Measurements from ENCODE around the gene ARFGEF2. TPM values are rescaled to one million over a fixed set of nuclear protein-coding genes. Genes with fewer than 3 reads are reported as not detected.

The ARFGEF2 gene
- total RNA-seq, 2 experiments from 2014 or later, result 30.4 to 30.8 TPM

DNA sequence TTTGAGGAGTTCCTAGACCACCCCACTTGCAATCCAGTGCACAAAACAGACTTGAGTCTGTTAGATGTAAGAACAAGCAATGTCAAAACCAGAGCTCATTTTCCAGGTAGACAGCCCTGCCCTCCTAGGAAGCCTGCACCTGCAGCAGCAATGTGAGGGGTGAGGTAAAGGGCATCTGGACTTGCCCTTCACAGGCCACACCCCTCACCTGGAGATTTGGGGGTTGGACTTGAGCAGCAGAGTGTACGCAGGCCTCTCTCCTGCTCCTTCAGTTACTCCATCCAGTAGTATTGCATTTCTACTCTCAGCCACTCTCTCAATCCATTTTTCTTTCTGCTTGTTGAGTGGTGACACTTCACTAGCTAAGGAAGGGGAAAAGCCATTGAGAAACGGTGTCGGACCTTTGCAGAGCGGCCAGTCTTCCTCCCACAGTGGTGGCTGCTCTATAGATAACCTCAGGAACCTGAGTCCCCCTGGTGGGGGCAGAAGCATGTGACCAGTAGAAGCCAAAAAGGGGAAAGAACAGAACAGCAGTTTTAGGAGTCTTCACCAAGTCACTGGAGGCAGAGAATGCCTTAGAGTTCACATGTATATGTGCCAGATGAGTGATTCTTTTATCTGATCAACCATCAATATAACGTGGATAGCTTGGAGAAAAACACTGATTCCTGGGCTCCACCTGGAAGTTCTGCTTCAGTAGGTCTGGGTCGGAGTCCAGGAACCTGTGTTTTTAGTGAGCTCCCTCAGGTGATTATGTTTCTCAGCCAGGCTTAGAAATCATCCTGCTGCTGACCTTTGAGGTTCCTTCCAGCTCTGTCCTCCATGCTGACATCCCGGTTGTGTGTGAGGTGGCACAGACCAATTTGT lies 28.0 kb downstream of the ARFGEF2 start:
- no peaks in the 10 kb centered on the region for H3K4me1 Mint-ChIP-seq
- H3K27ac Mint-ChIP-seq, result no peak overlapping the region

DNA sequence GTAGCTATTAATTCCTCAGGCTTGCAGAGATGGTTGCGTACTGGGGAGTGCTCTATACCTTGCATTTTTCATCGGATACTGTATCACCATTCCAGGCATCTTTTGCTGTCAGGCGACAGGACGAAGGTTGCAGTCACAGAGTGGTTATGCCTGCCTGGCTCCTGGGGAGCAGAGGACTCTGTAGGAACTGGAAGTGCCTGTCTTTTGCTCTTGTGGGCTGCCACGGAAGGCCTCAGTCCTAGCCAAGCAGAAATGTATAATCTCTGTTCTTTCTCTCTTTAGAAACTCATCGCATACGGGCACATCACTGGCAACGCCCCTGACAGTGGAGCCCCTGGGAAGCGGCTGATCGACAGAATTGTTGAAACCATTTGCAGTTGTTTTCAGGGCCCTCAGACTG lies 29.5 kb downstream of the ARFGEF2 start:
- H3K4me1 Mint-ChIP-seq, result no peaks in the 10 kb centered on the region
- no peaks in the 10 kb centered on the region for H3K27me3 Mint-ChIP-seq
- H3K4me3 Mint-ChIP-seq, result no peak overlapping the region
- no peaks in the 10 kb centered on the region for H3K9me3 Mint-ChIP-seq
- DNase-seq, result no peak
- no peak overlapping the region for H3K27ac Mint-ChIP-seq
- H3K36me3 Mint-ChIP-seq, result peaks cover 7% of the 10 kb centered on the region

More for the DNA sequence above, 28.0 kb downstream of the ARFGEF2 start:
- H3K27me3 Mint-ChIP-seq, result no peaks in the 10 kb centered on the region
- no peaks in the 10 kb centered on the region for H3K9me3 Mint-ChIP-seq
- H3K36me3 Mint-ChIP-seq, result peaks cover 7% of the 10 kb centered on the region
- no peak overlapping the region for H3K4me3 Mint-ChIP-seq
- no peak for DNase-seq

DNA sequence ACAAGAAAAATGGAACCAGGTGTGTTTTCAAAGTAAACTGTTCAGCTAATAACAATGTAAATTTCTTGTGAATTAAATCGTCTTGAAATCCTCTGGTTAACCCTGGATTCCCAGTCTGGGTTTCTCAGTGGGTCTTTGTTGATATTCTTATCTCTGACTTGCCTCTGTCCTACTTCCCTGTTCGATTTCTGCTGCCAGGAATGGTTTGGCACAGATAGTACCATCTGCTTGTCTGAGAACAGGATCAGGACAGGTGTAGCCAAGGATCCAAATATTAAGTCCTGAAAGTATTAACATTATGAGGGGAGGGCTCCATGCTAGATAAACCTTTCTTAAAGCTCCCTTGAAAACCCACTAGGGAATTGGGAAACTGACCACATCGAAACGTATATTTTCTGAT lies 30.1 kb downstream of the ARFGEF2 start:
- no peak overlapping the region for H3K27ac Mint-ChIP-seq
- no peaks in the 10 kb centered on the region for H3K27me3 Mint-ChIP-seq
- no peaks in the 10 kb centered on the region for H3K4me1 Mint-ChIP-seq
- H3K9me3 Mint-ChIP-seq, result no peaks in the 10 kb centered on the region
- DNase-seq, result no peak
- no peak overlapping the region for H3K4me3 Mint-ChIP-seq
- H3K36me3 Mint-ChIP-seq, result peaks cover 10% of the 10 kb centered on the region

DNA sequence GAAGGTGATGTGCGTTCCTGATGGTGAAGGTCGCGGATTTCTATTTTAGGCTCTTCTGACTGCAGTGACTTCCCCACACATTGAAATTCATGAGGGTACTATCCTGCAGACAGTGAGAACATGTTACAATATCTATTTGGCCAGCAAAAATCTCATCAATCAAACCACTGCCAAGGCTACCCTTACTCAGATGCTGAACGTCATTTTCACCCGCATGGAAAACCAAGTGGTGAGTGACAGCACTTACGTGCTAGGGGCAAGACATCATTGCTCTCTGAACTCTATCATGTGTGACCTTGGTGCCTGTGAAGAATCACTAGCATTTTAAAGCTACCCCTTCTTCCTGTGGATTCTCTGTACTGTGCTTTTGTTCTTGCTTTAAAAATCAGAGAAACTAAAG lies 31.1 kb downstream of the ARFGEF2 start:
- Mint-ChIP-seq H3K9me3 (no peaks in the 10 kb centered on the region), H3K36me3 (peaks cover 10% of the 10 kb centered on the region), H3K27ac (no peak overlapping the region), H3K4me3 (no peak overlapping the region), H3K27me3 (no peaks in the 10 kb centered on the region), H3K4me1 (no peaks in the 10 kb centered on the region)
- DNase-seq, result no peak

DNA sequence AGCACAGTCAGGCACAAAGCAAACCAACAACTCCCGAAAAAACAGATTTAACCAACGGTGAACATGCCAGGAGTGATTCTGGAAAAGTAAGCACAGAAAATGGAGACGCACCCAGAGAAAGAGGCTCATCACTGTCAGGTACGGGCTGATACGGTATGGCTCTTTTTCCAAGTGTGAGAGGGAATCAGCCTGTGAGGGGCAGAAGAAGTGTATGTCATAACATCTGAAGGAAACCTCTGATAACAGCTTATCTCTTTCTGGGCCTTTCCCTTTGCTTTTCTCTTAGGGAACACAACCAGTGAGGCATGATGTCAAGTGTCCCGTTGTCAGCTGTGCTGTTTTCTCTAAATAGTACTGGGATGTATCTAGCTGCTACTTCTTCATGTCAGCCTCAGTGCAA lies 32.1 kb downstream of the ARFGEF2 start:
- H3K27me3 Mint-ChIP-seq, result no peaks in the 10 kb centered on the region
- no peak overlapping the region for H3K4me3 Mint-ChIP-seq
- H3K4me1 Mint-ChIP-seq, result peaks cover under 1% of the 10 kb centered on the region
- peaks cover 9% of the 10 kb centered on the region for H3K36me3 Mint-ChIP-seq
- DNase-seq, result no peak
- H3K27ac Mint-ChIP-seq, result no peak overlapping the region
- H3K9me3 Mint-ChIP-seq, result no peaks in the 10 kb centered on the region

DNA sequence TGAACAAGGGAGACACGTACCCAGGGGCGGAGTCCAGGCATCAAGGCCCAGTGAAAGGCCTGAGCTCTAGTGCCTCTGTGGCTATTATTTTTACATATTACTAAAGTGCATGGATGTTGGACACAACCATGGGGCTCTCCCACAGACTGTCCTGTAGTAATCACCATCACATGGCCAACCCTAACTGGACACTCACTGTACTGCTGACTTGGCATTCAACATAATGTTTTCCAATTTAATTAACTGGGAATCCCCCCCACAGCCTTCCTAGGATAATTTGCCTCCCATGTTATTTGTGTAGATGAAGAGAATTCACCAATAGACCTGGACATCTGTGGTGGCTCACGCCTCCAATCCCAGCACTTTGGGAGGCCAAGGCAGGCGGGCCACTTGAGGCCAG lies 34.5 kb downstream of the ARFGEF2 start:
- H3K36me3 Mint-ChIP-seq, result peaks cover 10% of the 10 kb centered on the region
- DNase-seq, result no peak
- H3K27ac Mint-ChIP-seq, result no peak overlapping the region
- H3K4me3 Mint-ChIP-seq, result no peak overlapping the region
- no peaks in the 10 kb centered on the region for H3K9me3 Mint-ChIP-seq
- H3K4me1 Mint-ChIP-seq, result peaks cover 5% of the 10 kb centered on the region
- H3K27me3 Mint-ChIP-seq, result no peaks in the 10 kb centered on the region

DNA sequence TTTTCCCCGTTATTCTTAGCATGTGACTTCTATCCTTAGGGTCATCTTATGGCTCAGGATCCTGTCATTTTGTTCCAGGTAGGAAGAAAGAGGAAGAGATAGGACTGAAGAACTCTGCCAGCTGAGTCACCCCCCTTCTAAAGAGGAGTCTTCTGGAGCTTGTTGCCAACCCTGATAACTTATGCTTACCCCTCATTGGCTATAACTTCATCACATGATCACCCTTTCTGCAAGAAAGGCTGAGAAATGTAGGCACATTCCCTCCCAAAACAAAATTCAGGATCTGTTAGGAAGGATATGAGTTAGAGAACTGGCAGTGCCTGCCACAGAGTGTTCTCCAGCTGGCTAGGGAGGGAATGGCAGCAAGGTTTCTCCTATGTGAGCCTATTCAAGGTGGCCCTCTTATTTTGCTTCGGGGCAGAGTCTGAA lies 35.6 kb downstream of the ARFGEF2 start:
- DNase-seq, result no peak
- H3K36me3 Mint-ChIP-seq, result peaks cover 10% of the 10 kb centered on the region
- no peak overlapping the region for H3K27ac Mint-ChIP-seq
- H3K9me3 Mint-ChIP-seq, result no peaks in the 10 kb centered on the region
- H3K4me3 Mint-ChIP-seq, result no peak overlapping the region
- H3K27me3 Mint-ChIP-seq, result no peaks in the 10 kb centered on the region
- peaks cover 5% of the 10 kb centered on the region for H3K4me1 Mint-ChIP-seq

DNA sequence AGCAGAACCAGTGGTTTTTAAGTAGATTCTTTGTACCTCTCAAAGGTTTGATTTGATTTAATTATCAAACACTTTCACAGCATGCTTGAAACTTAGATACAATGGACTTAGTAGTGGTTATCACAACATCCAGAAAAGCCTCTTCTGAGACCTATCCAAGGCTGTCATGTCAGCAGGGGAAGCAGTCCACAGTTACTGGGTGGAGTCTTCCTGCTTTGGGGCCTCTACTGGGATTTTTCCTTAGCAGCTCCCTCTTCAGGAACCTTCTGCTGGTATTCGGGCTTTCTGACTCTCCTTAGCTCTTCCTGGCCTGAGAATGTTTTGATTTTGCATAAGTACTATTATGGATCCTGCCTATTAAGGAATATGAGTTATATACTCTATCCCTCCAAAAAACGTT lies 36.0 kb downstream of the ARFGEF2 start:
- peaks cover 5% of the 10 kb centered on the region for H3K4me1 Mint-ChIP-seq
- no peak overlapping the region for H3K4me3 Mint-ChIP-seq
- H3K27ac Mint-ChIP-seq, result no peak overlapping the region

DNA sequence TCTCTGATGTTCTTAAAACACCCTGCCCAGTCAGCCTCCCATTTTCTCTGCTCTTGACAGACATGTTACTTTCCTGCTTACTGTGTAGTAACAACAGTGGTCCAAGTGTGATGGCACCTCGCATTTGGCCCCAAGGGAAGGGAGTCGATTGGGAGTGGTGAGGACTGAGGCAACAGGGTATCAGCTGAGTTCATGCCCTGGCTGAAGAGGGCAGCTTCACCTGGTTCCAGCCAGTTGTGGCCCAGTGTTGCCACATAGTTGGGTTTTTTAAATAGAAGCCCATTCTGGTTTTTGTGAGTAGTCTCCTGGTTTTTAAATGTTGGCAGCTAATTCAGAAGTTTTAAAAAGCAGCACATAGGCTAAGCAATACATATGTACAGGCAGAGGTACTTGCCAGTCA lies 37.2 kb downstream of the ARFGEF2 start:
- H3K27me3 Mint-ChIP-seq, result no peaks in the 10 kb centered on the region
- H3K4me3 Mint-ChIP-seq, result no peak overlapping the region
- no peak overlapping the region for H3K27ac Mint-ChIP-seq
- H3K36me3 Mint-ChIP-seq, result peaks cover 7% of the 10 kb centered on the region
- peaks cover 5% of the 10 kb centered on the region for H3K4me1 Mint-ChIP-seq
- no peaks in the 10 kb centered on the region for H3K9me3 Mint-ChIP-seq
- DNase-seq, result no peak

More for the DNA sequence above, 36.0 kb downstream of the ARFGEF2 start:
- Mint-ChIP-seq H3K9me3 (no peaks in the 10 kb centered on the region), H3K36me3 (peaks cover 10% of the 10 kb centered on the region), H3K27me3 (no peaks in the 10 kb centered on the region)
- no peak for DNase-seq

DNA sequence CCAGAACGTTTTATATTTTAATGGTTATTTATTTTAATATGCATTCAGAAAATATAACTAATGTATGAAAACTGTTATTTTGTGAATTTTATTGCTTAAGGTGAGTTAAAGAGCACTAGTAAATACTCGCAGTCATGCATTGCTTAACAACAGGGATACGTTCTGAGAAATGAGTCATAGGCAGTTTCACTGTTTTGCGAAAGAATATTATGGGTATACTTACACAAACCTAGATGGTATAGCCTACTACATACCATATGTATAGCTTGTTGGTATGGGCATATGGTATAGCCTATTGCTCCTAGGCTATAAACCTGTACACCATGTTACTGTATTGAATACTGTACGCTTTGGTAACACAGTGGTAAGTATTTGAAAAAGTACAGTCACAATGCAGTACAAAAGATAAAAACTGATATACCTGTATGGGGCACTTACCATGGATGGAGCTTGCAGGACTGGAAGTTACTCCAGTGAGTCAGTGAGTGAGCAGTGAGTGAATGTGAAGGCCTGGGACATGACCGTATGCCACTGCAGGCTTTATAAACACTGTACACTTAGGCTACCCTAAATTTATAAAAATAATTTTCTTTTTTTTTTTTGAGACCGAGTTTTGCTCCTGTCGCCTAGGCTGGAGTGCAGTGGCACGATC lies 38.5 kb downstream of the ARFGEF2 start:
- peaks cover 7% of the 10 kb centered on the region for H3K36me3 Mint-ChIP-seq
- no peaks in the 10 kb centered on the region for H3K27me3 Mint-ChIP-seq
- peaks cover 5% of the 10 kb centered on the region for H3K4me1 Mint-ChIP-seq
- no peak overlapping the region for H3K4me3 Mint-ChIP-seq
- H3K27ac Mint-ChIP-seq, result no peak overlapping the region
- H3K9me3 Mint-ChIP-seq, result no peaks in the 10 kb centered on the region
- DNase-seq, result no peak

DNA sequence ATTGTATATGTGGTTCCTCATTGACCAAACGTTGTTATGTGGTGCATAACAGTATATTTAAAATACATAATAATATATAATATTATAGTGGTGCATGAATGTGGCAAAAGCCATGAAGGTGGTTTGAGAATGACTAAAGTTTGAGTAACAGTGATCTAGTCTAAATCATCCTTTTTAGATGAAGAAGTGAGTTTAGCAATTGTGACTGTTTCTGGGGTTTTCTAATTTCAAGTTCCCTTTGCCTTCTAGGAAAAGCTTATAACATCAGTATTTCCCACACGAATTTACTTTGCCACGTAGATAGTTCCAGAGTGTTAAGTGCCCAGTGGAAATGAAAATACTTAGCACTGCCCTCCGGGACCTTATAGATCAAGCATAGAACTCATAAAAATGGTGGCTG lies 40.9 kb downstream of the ARFGEF2 start:
- Mint-ChIP-seq H3K27me3 (no peaks in the 10 kb centered on the region), H3K36me3 (peaks cover 6% of the 10 kb centered on the region), H3K4me3 (no peak overlapping the region), H3K27ac (no peak overlapping the region), H3K9me3 (no peaks in the 10 kb centered on the region), H3K4me1 (peaks cover 5% of the 10 kb centered on the region)
- DNase-seq, result no peak

DNA sequence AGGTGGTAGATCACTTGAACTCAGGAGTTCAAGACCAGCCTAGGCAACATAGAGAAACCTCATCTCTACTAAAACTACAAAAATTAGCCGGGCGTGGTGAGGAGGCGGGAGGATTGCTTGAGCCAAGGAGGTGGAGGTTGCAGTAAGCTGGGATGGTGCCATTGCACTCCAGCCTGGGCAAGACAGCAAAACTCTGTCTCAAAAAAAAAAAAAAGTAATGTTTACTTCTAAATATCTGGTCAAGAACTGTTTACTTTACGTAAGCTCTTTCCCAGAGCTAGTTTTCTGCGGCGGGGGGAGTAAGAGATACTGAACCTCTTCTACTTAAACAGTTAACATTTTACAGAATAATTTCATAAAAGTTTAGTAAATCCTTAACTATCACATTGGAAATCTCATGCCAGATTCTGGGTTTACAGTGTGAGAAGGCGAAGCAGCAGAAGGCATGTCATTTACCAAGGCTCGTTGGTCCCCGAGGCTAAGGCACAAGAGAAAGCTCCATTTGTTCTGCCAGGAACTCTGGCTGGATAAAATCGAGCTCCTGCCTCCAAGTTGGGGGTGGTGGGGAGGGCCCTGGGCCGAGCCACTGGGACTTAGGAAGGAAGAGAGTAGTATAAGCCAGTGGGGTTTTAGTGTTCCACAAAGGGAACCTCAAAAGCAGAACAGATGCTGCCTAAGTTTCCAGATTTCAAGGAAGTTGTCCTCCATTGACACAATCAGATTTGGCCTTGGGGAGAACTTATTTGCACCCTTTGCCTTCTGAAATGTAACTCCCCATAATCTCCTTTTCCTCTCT lies 41.7 kb downstream of the ARFGEF2 start:
- no peak for DNase-seq
- no peaks in the 10 kb centered on the region for H3K9me3 Mint-ChIP-seq
- H3K4me1 Mint-ChIP-seq, result peaks cover 5% of the 10 kb centered on the region
- no peak overlapping the region for H3K4me3 Mint-ChIP-seq
- no peak overlapping the region for H3K27ac Mint-ChIP-seq
- peaks cover 5% of the 10 kb centered on the region for H3K36me3 Mint-ChIP-seq
- H3K27me3 Mint-ChIP-seq, result no peaks in the 10 kb centered on the region

DNA sequence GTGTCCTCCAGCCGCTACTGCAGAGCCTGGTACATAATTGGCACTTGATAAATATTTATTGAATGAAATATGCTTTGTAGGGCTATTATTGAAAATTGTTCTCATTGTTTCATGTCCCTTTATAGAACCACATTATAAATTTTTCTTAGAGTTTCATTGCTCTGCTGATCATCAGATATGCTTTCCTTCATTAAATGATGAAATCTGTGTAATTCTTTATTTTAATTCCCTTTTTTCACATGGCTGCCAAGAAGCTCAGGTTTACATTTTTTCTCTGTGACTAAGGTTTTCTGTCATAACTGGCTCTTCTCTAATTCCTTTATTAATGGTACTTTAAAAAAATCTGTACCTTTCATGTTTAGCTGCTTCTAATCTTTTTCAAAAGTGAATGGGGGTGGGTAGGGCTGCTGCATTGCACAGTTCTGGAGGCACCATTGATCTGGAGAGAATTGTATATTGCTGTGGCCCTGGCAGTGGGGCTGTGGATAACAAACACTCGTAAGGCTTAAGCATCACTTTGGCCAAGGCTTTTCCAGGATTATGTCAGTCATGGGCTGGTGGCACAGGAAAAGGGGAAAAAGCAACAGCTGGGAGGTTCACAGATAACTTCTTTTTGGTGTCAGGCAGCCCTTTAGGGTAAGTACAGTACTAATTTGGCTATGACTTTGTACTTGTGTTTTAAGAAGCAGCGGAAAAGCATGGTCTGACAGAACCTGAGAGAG lies 43.8 kb downstream of the ARFGEF2 start:
- no peak overlapping the region for H3K4me3 Mint-ChIP-seq
- H3K27ac Mint-ChIP-seq, result no peak overlapping the region
- H3K36me3 Mint-ChIP-seq, result peaks cover 3% of the 10 kb centered on the region
- no peaks in the 10 kb centered on the region for H3K9me3 Mint-ChIP-seq
- H3K27me3 Mint-ChIP-seq, result no peaks in the 10 kb centered on the region
- no peak for DNase-seq
- no peaks in the 10 kb centered on the region for H3K4me1 Mint-ChIP-seq

DNA sequence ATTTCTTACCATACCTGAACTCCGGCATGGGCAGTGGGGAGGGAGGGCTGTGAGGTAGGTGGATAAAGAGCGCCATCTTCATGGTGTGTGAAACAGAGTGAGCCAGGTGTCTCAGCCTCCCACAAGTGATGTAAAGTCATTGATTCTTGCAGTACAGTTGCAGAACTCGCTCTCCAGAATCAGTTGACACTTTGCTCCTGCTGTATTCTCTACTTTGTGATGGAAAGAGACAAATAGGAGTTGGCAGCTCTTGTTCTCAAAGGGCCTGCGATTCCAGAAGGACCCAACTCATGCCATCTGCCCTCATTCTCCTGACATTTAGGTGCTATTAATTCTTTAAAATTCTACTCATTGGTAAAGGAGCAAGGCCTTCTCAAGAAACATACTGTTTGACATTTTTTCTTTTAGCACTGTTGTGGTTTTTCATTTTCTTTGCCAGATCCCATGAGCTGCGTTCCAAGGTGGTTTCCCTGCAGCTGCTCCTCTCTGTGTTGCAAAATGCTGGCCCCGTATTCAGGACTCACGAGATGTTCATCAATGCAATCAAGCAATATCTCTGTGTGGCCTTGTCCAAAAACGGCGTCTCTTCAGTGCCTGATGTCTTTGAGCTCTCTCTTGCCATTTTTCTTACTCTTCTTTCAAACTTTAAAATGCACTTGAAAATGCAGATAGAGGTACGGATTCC lies 49.3 kb downstream of the ARFGEF2 start:
- DNase-seq, result no peak
- Mint-ChIP-seq H3K27ac (no peak overlapping the region), H3K4me3 (no peak overlapping the region), H3K4me1 (no peaks in the 10 kb centered on the region), H3K9me3 (no peaks in the 10 kb centered on the region), H3K27me3 (no peaks in the 10 kb centered on the region), H3K36me3 (peaks cover 11% of the 10 kb centered on the region)
